Calu3 (cell line): ENCODE results near the gene GCSAM. TPM values are rescaled to one million over a fixed set of nuclear protein-coding genes. Genes with fewer than 3 reads are reported as not detected.

Experiments used
- BruUV-seq: library from RNA; stranded (reverse); fragments of 400-500 nt; replicated peaks from 2 replicates; lab custom pipeline; 2021; lab: Mats Ljungman, UMichigan
- CTCF ChIA-PET: fragments of 300-600 bp; sonication (Branson Sonifier 250); formaldehyde crosslinking; loops from one replicate; lab custom pipeline; 2022; ENCODE audit warnings: antibody characterized with exemption; lab: Charles Lee
- DNase-seq: peaks from one replicate; pipeline ENCODE4 v3.0.0; 2022
- H3K27ac Mint-ChIP-seq: one replicate; pipeline ENCODE4 v1.8.0; 2022; ENCODE audit warnings: mixed read lengths; ENCODE audit not compliant: unreplicated experiment
- H3K27me3 Mint-ChIP-seq: one replicate; pipeline ENCODE4 v1.8.0; 2022; ENCODE audit warnings: mixed read lengths; ENCODE audit not compliant: unreplicated experiment
- H3K36me3 Mint-ChIP-seq: one replicate; pipeline ENCODE4 v1.8.0; 2022; ENCODE audit warnings: mild to moderate bottlenecking, moderate library complexity, mixed read lengths; ENCODE audit not compliant: insufficient read depth, unreplicated experiment
- H3K4me1 Mint-ChIP-seq: one replicate; pipeline ENCODE4 v1.8.0; 2022; ENCODE audit warnings: mild to moderate bottlenecking, low read depth, mixed read lengths; ENCODE audit not compliant: unreplicated experiment
- H3K4me3 Mint-ChIP-seq: one replicate; pipeline ENCODE4 v1.8.0; 2022; ENCODE audit warnings: mild to moderate bottlenecking, low read depth, moderate library complexity, mixed read lengths; ENCODE audit not compliant: unreplicated experiment
- H3K9me3 Mint-ChIP-seq: one replicate; pipeline ENCODE4 v1.8.0; 2022; ENCODE audit warnings: low read depth, mixed read lengths; ENCODE audit not compliant: unreplicated experiment
- intact Hi-C: fragments of 100-400 bp; cut with micrococcal nuclease; formaldehyde crosslinking; loops from one replicate; pipeline ENCODE4 v1.10.0; 2022; ENCODE audit not compliant: unreplicated experiment
- total RNA-seq: library from RNA; stranded (reverse); gene quantifications from 2 replicates; pipeline ENCODE4 v1.2.3, GENCODE V29; 2022
- TF ChIP-seq, protein P1 (sequence below): fragments of 200-600 bp; IDR thresholded peaks from one replicate; pipeline ENCODE4 v1.8.0; 2022; ENCODE audit warnings: antibody characterized with exemption; ENCODE audit not compliant: unreplicated experiment

GCSAM gene
- total RNA-seq, 1 experiment from 2014 or later = not detected

DNA sequence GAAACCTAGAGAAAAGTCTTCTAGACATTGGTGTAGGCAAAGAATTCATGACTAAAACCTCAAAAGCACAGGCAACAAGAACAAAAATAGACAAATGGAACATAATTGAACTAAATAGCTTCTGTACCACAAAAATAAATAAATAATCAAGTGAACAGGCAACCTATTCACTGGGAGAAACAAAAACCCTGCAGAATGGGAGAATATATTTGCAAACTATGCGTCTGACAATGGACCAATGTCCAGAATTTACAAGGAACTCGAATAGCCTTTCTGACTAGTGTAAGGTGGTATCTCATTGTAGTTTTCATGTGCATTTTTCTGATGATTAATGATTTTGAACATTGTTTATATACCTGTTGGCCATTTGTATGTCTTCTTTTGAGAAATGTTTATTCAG, 37.0 kb upstream of the GCSAM start:
- H3K27me3 Mint-ChIP-seq = no peaks in the 10 kb centered on the region
- peaks cover 3% of the 10 kb centered on the region for H3K9me3 Mint-ChIP-seq
- intact Hi-C loops = no loop called here
- H3K4me3 Mint-ChIP-seq = no peak overlapping the region
- CTCF ChIA-PET = no interaction called here
- no peak overlapping the region for H3K27ac Mint-ChIP-seq
- H3K36me3 Mint-ChIP-seq = no peaks in the 10 kb centered on the region
- BruUV-seq = no TSS peak
- DNase-seq = no peak
- H3K4me1 Mint-ChIP-seq = no peaks in the 10 kb centered on the region
- TF ChIP-seq, protein P1, sequence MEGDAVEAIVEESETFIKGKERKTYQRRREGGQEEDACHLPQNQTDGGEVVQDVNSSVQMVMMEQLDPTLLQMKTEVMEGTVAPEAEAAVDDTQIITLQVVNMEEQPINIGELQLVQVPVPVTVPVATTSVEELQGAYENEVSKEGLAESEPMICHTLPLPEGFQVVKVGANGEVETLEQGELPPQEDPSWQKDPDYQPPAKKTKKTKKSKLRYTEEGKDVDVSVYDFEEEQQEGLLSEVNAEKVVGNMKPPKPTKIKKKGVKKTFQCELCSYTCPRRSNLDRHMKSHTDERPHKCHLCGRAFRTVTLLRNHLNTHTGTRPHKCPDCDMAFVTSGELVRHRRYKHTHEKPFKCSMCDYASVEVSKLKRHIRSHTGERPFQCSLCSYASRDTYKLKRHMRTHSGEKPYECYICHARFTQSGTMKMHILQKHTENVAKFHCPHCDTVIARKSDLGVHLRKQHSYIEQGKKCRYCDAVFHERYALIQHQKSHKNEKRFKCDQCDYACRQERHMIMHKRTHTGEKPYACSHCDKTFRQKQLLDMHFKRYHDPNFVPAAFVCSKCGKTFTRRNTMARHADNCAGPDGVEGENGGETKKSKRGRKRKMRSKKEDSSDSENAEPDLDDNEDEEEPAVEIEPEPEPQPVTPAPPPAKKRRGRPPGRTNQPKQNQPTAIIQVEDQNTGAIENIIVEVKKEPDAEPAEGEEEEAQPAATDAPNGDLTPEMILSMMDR = no peak

DNA sequence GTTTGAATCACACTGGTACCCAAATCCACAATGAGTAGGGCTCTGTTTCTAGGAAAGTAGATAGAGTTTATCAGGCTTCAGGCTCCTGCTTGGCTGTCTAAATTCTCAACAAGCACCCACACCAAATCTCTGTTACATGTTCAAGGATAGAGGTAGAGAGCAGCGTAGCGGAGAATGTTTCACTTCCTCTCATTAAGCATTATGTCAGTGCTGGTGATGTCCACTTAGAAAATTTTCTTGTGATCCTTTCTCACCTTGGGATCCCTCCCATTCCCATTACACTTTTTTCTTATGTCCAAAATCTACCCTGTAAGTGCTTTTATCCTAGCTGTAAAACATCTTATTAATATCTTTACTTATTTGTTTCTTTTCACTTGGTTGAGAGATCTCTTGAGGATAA, 34.7 kb upstream of the GCSAM start:
- no peaks in the 10 kb centered on the region for H3K4me1 Mint-ChIP-seq
- no peak for DNase-seq
- H3K27me3 Mint-ChIP-seq = no peaks in the 10 kb centered on the region
- no TSS peak for BruUV-seq
- no peak overlapping the region for H3K27ac Mint-ChIP-seq
- H3K9me3 Mint-ChIP-seq = peaks cover 5% of the 10 kb centered on the region
- no peak overlapping the region for H3K4me3 Mint-ChIP-seq
- H3K36me3 Mint-ChIP-seq = no peaks in the 10 kb centered on the region
- CTCF ChIA-PET = no interaction called here
- TF ChIP-seq, protein P1 = no peak
- intact Hi-C loops = no loop called here

DNA sequence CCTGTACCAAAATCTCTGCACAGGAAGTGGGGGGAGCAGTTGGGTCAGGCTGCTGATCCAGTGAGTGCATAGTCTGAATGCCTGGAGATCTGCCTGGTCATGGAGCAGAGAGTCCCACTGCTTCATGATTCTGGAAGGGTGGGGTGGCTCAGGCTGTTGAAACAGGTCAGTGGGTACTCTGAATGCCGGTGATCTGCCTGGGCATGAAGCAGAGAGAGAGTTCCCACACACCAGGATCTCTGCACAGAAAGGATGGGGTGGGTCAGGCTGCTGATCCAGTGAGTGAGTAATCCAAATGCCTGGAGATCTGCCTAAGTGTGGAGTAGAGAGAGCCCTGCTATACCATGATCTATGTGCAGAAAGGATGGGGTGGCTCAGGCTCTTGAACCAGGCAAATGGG, 16.1 kb upstream of the GCSAM start:
- H3K9me3 Mint-ChIP-seq = no peaks in the 10 kb centered on the region
- CTCF ChIA-PET = no interaction called here
- BruUV-seq = no TSS peak

DNA sequence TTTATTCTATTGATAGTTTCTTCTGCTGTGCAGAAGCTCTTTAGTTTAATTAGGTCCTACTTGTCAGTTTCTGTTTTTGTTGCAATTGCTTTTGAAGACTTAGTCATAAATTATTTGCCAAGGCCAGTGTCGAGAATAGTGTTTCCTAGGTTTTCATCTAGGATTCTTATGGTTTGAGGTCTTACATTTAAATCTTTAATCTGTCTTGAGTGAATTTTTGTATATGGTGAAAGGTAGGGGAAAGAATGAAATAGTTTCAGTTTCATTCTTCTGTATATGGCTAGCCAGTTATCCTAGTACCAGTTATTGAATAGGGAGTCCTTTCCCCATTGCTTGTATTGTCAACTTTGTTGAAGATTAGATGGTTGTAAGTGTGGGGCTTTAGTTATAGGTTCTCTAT, 10.6 kb upstream of the GCSAM start:
- H3K27ac Mint-ChIP-seq = no peak overlapping the region
- TF ChIP-seq, protein P1 = no peak
- intact Hi-C loops = no loop called here
- no peaks in the 10 kb centered on the region for H3K36me3 Mint-ChIP-seq
- no peak for DNase-seq
- peaks cover 3% of the 10 kb centered on the region for H3K9me3 Mint-ChIP-seq
- H3K4me1 Mint-ChIP-seq = no peaks in the 10 kb centered on the region
- no peaks in the 10 kb centered on the region for H3K27me3 Mint-ChIP-seq
- BruUV-seq = no TSS peak
- CTCF ChIA-PET = no interaction called here
- H3K4me3 Mint-ChIP-seq = no peak overlapping the region

More for the DNA sequence above, 16.1 kb upstream of the GCSAM start:
- TF ChIP-seq, protein P1 = no peak
- no peaks in the 10 kb centered on the region for H3K4me1 Mint-ChIP-seq
- H3K27ac Mint-ChIP-seq = no peak overlapping the region
- H3K27me3 Mint-ChIP-seq = no peaks in the 10 kb centered on the region
- no peak overlapping the region for H3K4me3 Mint-ChIP-seq
- no peak for DNase-seq
- intact Hi-C loops = no loop called here
- peaks cover 6% of the 10 kb centered on the region for H3K36me3 Mint-ChIP-seq
